ENCODE data around the gene SELPLG.

SELPLG gene

DNA sequence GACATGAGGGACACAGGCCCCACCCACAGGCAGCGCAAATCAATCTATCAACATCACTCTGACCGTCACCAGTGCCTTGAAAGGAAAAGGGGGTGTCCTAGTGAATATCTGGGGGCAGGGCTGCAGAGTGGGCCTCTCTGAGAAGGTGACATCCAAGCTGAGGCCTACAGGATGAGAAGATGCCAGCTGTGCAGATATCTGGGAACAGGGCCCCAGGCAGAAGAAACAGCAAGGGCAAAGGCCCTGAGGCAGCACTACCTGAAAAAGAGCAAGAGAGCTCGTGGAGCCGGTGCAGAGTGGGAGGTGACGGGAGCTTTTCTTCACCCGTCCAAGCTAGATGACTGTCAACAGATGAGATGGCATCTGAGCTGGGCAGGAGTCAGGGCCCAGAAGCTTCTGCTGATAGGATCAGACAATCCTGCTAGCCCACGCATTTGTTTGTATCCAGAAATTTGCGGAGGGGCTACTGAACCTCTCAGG lies 23.3 kb downstream of the SELPLG start:
- DNase-seq = no peak
- no peak overlapping the region for H3K27ac Mint-ChIP-seq
- H3K4me3 Mint-ChIP-seq = no peak overlapping the region
- H3K9me3 Mint-ChIP-seq = peaks cover 0 to 7% of the 10 kb centered on the region in 2 donors
- H3K4me1 Mint-ChIP-seq = peaks cover 38% of the 10 kb centered on the region
- no peaks in the 10 kb centered on the region for H3K27me3 Mint-ChIP-seq
- no peak for ATAC-seq

DNA sequence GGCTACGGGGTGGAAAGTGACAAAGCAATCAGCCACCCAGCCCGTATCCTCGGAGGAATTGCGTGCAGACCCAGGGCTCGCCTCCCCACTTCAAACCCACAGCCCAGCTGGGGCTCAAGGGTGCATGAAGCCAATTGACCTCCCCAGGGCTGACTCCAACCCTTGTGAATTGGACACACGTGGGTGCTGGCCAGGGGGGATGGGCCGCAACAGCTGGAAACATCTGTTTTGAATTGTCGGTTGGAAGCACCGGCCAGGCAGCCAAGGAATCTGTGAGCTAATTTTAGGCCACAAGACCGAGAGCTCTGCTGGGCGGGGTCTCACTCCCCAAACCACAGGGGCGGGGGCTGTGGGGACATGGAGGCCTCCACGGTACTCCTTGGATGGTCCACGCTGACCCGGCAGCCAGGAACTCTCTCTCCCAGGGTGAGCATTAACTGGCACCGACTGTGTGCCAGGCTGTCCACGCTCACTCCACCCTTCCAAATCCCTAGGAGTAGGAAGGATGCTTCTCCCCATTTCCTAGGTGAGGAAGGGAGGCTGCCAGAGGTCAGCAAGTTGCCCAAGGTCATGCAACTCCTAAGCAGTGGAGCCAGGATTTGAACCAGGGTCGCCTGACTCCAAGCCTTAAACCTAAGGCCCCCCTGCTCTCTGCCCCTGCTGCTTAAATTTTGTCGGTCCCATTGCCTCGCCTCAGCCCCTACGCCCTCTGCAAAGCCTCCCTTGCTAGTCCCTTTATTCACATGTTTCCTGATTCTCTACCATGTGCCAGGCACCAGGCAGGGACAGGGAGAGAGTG lies 24.0 kb downstream of the SELPLG start:
- H3K4me1 Mint-ChIP-seq = peaks cover 41% of the 10 kb centered on the region
- no peak overlapping the region for H3K4me3 Mint-ChIP-seq

DNA sequence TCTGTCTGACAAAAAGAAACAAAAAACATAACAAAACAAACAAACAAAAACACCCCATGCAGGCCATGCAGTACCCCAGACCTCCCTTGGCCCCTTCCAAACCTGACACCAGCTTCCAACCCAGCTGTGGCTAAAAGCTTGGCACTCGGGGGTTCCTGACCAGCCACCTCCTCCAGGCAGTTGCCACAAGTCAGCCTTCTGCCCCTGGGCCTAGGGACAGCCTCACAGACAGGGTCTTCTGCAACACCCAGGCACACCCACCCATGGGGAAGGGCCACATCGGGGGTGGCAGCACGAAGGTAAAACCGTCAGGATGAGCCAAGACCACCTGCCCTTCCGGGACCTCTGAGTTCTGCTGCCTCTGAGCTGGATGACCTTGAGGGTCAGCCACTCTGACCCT lies 25.1 kb downstream of the SELPLG start:
- H3K4me3 Mint-ChIP-seq = no peak overlapping the region
- peaks cover 0 to 11% of the 10 kb centered on the region in 2 donors for H3K9me3 Mint-ChIP-seq
- H3K27me3 Mint-ChIP-seq = no peaks in the 10 kb centered on the region
- no peak for DNase-seq
- H3K4me1 Mint-ChIP-seq = peaks cover 30% of the 10 kb centered on the region
- H3K27ac Mint-ChIP-seq = no peak overlapping the region
- ATAC-seq = no peak

More for the DNA sequence above, 24.0 kb downstream of the SELPLG start:
- Mint-ChIP-seq H3K27me3 (no peaks in the 10 kb centered on the region), H3K9me3 (peaks cover 0 to 11% of the 10 kb centered on the region in 2 donors), H3K27ac (no peak overlapping the region)
- ATAC-seq (no peak), DNase-seq (no peak)

DNA sequence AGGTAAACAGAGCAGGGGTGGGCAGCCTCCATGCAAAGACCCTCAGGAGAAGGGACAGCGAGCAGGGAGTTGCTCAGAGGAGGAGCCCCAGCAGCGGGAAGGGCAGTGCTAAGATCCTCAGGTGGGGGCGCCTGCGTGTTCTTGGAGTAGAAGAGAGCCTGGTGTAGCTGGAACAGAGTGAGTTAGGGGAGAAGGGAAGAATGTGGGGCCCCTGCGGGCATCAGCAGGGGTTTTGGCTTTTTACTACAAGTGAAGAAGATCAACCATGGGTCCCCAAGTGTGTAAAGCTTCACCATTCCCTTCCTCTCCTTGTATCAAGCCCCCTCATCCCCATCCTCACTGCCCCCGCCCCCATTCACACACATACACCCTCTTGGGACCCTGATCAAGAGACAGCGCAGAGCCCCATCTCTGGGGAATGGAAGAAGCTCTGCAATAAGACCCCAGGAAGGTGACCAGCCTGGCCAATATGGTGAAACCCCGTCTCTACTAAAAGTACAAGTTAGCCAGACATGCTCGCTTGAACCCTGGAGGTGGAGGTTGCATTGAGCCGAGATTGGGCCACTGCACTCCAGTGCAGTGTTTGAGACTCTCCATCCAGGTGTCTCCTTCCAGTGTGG lies 25.6 kb downstream of the SELPLG start:
- Mint-ChIP-seq H3K27ac (no peak overlapping the region), H3K4me1 (peaks cover 25% of the 10 kb centered on the region), H3K4me3 (no peak overlapping the region), H3K9me3 (peaks cover 0 to 11% of the 10 kb centered on the region in 2 donors), H3K27me3 (no peaks in the 10 kb centered on the region)
- DNase-seq (no peak), ATAC-seq (no peak)

DNA sequence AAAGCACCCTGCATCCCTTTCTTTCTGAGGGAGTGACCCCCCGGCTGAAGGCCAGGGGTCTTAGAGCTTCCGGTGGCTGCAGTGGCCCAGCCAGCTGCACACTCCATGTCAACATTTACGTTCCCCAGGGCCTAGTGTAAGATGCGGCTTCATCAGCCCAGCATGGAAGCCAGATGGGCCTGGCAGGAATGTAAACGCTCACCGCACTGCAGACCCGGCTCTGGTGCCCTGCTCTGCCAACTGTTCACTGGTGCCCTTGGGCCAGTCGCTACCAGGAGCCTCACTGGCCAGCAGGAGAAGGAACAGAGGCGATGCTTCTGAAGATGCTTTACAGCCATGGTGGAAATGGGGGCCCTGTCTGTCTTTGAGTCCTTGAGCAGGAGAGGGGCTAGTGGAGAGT lies 27.2 kb downstream of the SELPLG start:
- H3K4me3 Mint-ChIP-seq = peak overlapping the region in 1 of 2 donors; percentile 7
- H3K9me3 Mint-ChIP-seq = peaks cover 0 to 11% of the 10 kb centered on the region in 2 donors
- no peaks in the 10 kb centered on the region for H3K27me3 Mint-ChIP-seq
- DNase-seq = no peak
- ATAC-seq = no peak
- H3K27ac Mint-ChIP-seq = peak overlapping the region in 1 of 2 donors; percentile 65
- peaks cover 10% of the 10 kb centered on the region for H3K4me1 Mint-ChIP-seq

DNA sequence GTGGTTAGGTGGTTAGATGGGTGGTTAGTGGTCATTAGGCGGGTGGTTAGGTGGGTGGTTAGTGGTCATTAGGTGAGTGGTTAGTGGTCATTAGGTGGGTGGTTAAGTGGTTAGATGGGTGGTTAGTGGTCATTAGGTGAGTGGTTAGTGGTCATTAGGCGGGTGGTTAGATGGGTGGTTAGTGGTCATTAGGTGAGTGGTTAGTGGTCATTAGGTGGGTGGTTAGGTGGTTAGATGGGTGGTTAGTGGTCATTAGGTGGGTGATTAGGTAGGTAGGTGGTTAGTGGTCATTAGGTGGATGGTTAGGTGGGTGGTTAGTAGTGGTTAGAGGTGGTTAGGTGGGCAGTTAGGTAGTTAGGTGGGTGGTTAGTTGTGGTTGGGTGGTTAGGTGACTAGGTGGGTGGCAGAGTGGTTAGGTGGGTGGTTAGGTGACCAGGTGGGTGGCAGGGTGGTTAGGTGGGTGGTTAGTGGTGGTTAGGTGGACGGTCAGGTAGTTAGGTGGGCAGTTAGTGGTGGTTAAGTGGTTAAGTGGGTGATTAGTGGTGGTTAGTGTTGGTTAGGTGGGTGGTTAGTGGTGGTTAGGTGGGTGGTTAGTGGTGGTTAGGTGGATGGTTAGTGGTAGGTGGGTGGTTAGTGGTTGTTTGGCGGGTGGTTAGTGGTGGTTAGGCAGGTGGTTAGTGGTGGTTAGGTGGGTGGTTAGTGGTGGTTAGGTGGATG lies 27.8 kb downstream of the SELPLG start:
- ATAC-seq = no peak
- peaks cover 0 to 11% of the 10 kb centered on the region in 2 donors for H3K9me3 Mint-ChIP-seq
- peak overlapping the region; percentile 82 to 97 for H3K27ac Mint-ChIP-seq
- peak overlapping the region in 1 of 2 donors; percentile 42 for H3K4me3 Mint-ChIP-seq
- DNase-seq = no peak
- peaks cover 8% of the 10 kb centered on the region for H3K4me1 Mint-ChIP-seq
- H3K27me3 Mint-ChIP-seq = no peaks in the 10 kb centered on the region

DNA sequence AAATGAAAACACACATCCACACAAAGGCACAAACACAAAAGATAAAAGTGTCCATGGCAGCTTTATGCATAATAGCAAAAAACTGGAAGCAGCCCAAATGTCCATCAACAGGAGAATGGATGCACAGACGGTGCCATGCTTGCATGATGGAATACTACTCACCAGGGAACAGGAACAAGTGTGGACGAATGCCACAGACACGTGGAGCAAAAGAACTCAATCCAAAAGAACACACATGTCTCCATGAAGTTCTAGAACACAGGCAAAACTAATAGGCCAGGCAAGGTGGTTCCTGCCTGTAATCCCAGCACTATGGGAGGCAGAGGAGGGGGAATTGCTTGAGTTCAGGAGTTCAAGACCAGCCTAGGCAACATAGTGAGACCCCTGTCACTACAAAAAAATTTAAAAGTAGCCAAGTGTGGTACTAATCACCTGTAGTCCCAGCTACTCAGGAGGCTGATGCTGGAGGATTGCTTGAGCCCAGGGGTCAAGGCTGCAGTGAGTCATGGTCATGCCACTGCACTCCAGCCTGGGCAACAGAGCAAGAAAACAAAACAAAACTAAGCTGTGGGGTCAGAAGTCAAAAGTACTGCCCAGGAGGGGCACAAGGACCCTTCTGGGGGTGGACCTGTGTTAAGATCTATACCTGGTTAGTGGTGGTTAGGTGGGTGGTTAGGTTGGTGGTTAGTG lies 28.5 kb downstream of the SELPLG start:
- H3K27ac Mint-ChIP-seq = peak overlapping the region; percentile 82 to 97
- peaks cover 0 to 11% of the 10 kb centered on the region in 2 donors for H3K9me3 Mint-ChIP-seq
- ATAC-seq = peak; percentile 24
- peaks cover 8% of the 10 kb centered on the region for H3K4me1 Mint-ChIP-seq
- no peaks in the 10 kb centered on the region for H3K27me3 Mint-ChIP-seq
- DNase-seq = peak in 1 of 2 donors; percentile 21
- H3K4me3 Mint-ChIP-seq = peak overlapping the region in 1 of 2 donors; percentile 18

DNA sequence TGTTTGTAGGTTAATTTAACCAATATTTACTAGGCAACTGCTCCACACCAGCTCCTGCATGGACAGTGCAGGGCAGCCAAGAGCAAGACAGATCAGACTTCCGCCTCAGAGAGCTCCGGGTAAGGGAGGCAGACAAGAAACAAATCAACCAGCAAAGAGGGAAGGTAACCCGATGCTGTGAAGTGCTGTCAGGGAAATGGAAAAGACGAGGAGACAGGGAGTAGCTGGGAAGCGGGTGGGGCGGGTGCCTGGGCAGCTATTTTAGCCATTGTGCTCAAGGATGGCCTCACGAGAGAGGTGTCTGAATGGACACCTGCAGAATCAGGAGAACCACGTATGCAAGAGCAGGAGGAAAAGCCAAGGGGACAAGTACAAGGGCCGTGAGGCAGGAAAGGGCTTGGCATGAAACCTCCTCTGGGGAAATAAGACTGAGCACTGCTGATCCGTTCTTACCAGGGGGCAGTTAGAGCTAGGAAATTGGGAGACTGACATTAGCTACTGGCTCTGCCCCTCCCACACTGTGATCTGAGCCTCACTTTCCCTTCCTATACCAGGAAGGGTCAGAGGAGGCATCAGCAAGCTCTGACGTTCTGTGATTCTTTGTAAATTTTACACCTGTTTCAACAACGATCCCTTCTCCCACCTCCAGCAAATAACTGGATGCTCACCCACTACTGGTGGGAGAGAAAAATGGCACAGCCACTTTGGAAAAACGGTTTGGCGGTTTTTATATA lies 29.3 kb downstream of the SELPLG start:
- Mint-ChIP-seq H3K4me1 (peaks cover 8% of the 10 kb centered on the region), H3K27ac (peak overlapping the region in 1 of 2 donors; percentile 36), H3K4me3 (no peak overlapping the region), H3K27me3 (no peaks in the 10 kb centered on the region), H3K9me3 (peaks cover 0 to 11% of the 10 kb centered on the region in 2 donors)
- DNase-seq (no peak), ATAC-seq (no peak)

DNA sequence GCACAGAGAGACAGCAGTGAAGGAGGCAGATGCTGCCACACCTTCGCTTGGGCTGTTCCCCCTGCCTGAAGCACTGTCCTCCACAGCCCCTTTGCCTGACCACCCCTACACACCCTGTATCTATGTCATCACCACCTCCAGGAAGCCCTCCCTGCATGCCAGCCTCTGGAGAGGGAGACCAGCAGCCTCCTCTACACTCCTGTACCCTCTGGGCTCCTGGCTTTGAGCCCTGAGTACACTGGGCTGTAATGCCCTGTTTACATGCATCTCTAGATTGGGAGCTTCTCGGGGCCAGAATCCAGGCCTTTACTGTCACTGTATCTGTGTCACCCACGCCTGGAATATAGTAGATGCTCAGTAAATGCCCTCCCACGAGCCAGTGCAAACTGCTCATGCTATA lies 30.0 kb downstream of the SELPLG start:
- Mint-ChIP-seq H3K4me3 (no peak overlapping the region), H3K4me1 (peaks cover 8% of the 10 kb centered on the region), H3K9me3 (peaks cover 0 to 11% of the 10 kb centered on the region in 2 donors), H3K27me3 (no peaks in the 10 kb centered on the region), H3K27ac (no peak overlapping the region)
- ATAC-seq (peak; percentile 6), DNase-seq (no peak)

DNA sequence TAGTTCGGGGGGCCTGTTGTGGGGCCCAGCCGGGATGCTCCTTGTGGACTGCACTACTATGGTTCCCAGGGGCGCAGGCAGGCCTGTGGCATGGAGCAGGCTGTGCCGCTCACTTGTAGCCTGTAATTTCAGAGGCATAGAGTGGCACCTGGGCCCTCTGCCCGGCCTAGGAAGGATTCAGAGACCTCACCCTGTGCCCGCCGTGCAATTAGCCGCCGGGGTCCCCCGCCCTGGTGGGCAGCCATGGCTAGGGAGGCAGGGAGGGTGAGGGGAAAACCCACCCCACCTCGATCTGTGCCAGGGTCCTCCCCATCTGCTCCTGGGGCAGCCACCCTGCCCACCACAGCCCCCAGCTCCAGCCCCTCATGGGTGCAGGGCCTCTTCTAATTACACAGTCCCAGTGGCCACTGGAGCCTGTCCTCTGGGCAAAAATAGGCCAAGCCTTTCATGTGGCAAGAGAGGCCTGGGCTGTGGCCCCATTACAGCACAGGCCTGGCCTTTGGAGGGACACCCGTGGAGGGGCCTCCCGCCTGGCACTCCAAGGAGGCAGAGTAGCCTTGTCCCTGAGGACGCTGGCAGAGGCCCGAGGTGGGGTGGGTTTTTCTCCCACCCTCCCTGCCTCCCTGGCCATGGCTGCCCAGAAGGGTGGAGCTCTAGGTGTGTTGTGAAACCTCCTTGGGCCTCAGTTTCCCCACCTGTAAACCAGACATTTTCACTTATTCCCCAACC lies 30.6 kb downstream of the SELPLG start:
- peaks cover 0 to 11% of the 10 kb centered on the region in 2 donors for H3K9me3 Mint-ChIP-seq
- H3K4me1 Mint-ChIP-seq = peaks cover 8% of the 10 kb centered on the region
- no peak overlapping the region for H3K4me3 Mint-ChIP-seq
- DNase-seq (no peak), ATAC-seq (peak; percentile 16)
- H3K27ac Mint-ChIP-seq = no peak overlapping the region
- H3K27me3 Mint-ChIP-seq = no peaks in the 10 kb centered on the region

DNA sequence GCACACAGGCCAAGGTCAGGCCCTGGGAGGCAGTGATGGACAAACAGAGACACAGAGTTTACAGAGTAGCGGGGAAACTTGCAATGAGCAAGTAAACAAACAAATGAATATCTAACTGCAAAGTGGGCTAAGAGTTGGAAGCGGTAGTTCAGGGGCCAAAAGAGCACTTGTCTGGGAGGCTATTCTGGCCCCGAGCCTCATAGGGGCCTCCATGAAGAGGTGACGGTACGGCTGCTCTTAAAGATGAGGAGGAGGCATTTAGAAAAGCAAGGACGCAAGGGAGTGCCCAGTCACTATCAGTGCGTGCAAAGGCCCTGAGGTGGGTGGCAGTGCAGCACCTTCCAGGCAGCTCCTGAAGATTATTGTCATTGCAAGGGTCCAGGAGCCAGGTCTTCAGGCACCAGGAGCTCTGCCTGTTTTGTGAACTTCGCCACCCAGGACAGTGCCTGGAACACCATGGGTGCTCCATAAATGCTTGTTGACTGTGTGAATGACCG lies 31.4 kb downstream of the SELPLG start:
- H3K27me3 Mint-ChIP-seq = no peaks in the 10 kb centered on the region
- peaks cover 8% of the 10 kb centered on the region for H3K4me1 Mint-ChIP-seq
- H3K27ac Mint-ChIP-seq = no peak overlapping the region
- H3K9me3 Mint-ChIP-seq = peaks cover 0 to 11% of the 10 kb centered on the region in 2 donors
- DNase-seq (no peak), ATAC-seq (no peak)
- no peak overlapping the region for H3K4me3 Mint-ChIP-seq

DNA sequence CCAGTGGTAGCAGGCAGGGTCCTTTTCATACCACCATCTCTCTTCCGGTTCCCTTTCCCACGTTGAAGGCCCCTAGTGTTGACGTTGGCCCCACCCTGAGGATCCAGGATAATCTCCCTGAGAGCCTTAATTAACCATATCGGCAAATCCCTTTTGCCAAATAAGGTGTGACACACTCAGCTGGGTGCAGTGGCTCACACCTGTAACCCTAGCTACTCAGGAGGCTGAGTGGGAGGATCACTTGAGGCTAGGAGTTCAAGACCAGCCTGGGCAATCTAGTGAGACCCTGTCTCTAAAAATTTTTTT lies 33.0 kb downstream of the SELPLG start:
- H3K4me3 Mint-ChIP-seq = no peak overlapping the region
- DNase-seq = no peak
- peaks cover 5% of the 10 kb centered on the region for H3K4me1 Mint-ChIP-seq
- H3K27ac Mint-ChIP-seq = no peak overlapping the region
- peaks cover 0 to 7% of the 10 kb centered on the region in 2 donors for H3K9me3 Mint-ChIP-seq
- ATAC-seq = no peak
- H3K27me3 Mint-ChIP-seq = no peaks in the 10 kb centered on the region

DNA sequence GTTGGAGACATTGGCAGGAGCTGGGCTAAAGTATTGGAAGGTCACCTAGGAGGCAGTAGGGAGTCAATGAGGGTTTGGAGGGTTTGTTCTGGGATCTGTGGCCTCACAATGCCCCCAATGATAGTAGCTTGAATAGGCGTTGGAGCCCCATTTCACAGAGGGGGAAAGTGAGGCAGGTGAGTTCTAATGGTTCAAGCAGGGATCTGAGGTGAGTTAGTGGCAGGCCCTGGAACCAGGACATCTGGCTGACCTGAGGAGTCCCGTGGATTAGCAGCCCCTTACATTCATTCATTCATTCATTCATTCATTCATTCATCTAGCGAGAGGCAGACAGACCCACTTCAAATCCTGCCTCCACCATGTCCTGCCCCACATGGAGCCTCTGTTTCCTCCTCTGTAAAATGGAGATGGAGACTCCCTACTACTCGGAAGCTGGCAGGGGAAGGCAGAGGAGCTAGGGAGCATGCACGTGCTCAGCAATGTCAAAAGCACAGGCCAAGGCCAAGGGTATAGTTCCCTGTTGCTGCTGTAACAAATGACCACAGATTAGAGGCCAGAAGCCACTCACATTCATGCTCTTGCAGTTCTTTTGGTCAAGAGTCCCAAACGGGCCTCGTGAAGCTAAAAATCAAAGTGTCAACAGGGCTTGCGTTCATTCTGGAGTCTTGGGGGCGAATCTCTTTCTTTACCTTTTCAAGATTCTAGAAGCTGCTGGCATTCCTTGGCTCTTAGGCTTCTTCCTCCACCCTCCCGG lies 33.6 kb downstream of the SELPLG start:
- Mint-ChIP-seq H3K27me3 (no peaks in the 10 kb centered on the region), H3K27ac (no peak overlapping the region), H3K4me3 (no peak overlapping the region), H3K9me3 (peaks cover 0 to 2% of the 10 kb centered on the region in 2 donors), H3K4me1 (peaks cover under 1% of the 10 kb centered on the region)
- DNase-seq = no peak
- no peak for ATAC-seq

DNA sequence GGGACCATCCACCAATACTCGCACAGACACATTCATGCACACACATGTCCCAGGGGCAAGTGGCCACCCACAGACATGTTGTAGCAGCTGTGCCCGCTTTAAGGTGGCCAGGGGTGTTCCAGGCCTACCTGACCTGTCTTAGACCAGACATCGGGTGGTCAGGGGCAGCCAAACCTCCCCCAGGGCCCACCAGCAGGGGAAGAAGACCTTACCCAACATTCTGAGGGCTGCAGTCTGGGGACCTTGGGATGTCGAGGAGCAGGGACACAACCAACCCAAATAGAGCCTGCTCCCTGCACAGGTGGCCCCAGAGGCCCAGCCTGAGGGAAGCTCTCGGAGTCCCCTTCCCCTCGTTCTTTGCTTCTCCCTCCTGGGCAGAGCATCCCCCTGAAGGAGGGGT lies 34.2 kb downstream of the SELPLG start:
- no peak overlapping the region for H3K4me3 Mint-ChIP-seq
- no peak overlapping the region for H3K27ac Mint-ChIP-seq
- no peaks in the 10 kb centered on the region for H3K27me3 Mint-ChIP-seq
- DNase-seq (no peak), ATAC-seq (no peak)
- H3K9me3 Mint-ChIP-seq = no peaks in the 10 kb centered on the region
- H3K4me1 Mint-ChIP-seq = no peaks in the 10 kb centered on the region

All from stimulated activated naive CD8-positive, alpha-beta T cell treated with anti-CD3 and anti-CD28 coated beads, Interleukin-15, amount 100 ng/mL, for 72 hours (primary cell).